AG08396 (cell line): ENCODE measurements around the gene NACA2.
"Not testable (repeated sequence)": the region's sequence is repeated elsewhere in the genome, so short reads cannot be mapped to it uniquely, and the experiment has no call there.

ENCODE experiments used
- DNase-seq: peaks from one replicate; pipeline ENCODE4 v3.0.0; 2012; ENCODE audit warnings: low spot score, mixed read lengths

The NACA2 gene

DNA sequence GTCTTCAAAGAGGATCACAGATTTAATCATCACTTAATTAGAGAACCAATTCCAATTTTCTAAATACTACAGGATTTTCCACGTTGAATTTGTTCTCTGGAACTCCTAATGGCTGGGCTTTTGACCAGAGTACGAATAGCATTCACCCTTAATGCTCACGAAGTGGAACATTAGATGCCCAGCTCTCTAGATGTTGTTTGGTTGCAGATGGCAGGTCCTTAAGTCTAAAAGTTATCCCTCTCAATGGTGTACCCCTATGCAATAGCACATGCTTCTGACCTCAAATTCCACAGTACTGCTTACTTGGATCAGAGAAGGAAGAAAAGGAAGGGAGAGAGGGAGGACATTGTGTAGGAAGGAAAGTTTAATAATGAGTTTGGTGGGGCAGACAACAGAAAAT lies 8.6 kb upstream of the NACA2 start:
- no peak for DNase-seq

DNA sequence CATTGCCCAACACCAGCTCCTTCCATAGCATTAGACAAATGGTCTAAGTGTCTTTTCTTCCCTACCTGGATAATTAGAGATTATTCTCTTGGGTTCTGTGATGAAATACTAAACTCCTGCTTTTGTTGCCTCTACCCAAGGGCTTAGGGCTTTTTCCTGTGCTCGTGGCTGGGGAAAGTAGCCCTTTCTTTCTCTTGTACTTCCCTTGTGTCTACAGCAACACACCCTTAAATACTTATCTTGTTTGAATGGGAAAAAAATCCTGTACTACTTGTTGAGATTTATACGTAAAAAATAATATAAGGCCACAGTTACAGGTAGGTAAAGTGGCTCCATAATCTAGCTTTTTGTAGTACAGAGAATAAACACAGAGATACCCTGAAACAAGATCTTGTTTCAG lies 7.0 kb upstream of the NACA2 start:
- no peak for DNase-seq

GRCh38 chr17:61597607-61598006 lies 6.6 kb upstream of the NACA2 start:
- no peak for DNase-seq

DNA sequence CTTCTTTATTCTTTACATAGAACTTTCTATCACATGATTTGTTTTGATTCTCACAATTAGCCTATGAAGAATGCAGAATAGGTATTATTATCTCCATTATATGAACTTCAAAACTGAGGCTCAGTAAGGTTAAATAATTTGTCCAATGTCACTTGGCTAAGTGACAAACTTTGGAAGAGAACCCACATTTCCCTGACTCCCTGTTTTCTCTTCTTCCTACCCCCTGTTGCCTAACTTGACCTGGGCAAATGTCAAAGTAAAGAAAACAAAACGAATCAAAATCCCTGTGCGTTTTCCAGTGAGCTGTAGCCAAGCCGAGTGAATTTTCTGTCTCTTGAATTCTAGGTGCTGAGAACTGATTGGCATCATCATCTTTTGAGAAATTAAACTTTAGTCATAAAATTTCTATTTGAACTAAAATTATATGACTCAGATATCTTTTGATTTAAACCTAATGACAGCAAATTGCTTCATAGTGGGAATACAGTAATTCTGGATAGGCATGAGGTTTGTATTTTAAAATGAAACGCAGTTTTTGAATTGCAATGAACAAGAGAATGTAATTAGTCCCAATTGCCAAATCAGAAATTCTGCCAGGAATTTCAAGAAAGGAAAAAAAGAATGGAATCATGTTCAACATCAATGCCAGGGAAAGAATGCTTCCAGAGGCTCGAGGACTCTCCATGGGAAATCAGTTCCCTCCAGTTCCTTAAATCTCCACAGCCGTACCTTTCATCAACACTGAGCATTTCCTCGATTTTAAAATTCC lies 4.6 kb upstream of the NACA2 start:
- DNase-seq: no peak

- no peak for DNase-seq
These were observed 3.3 kb upstream of the NACA2 start for GRCh38 chr17:61594294-61594825.

GRCh38 chr17:61593426-61593825 lies 2.4 kb upstream of the NACA2 start:
- peak; percentile 24 for DNase-seq

GRCh38 chr17:61591930-61592329 lies 911 bp upstream of the NACA2 start:
- DNase-seq: no peak

DNA sequence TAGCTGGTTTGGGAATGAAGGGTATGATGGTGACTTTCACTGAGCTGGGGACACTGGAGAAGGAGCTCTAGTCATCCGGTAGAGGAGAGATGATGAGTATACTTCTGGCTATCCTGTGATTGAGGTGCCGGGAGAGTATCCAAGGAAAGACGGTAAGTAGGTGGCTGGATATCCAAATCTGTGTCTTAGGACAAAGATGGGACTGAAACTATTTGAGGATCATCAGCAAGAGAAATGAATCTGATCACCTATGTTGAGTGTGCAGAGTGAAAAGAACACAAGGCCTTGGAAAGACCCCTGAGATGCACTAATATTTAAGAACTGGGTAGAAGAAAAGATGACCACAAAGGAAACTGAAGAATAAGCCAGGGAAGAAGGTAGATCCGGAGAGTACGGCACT lies 1.0 kb downstream of the NACA2 start:
- DNase-seq: no peak

GRCh38 chr17:61587807-61588660 lies 3.0 kb downstream of the NACA2 start:
- DNase-seq: no peak

- DNase-seq: no peak
These were observed 3.8 kb downstream of the NACA2 start for GRCh38 chr17:61587242-61587641.

- not testable (repeated sequence) for DNase-seq
These were observed 4.4 kb downstream of the NACA2 start for GRCh38 chr17:61586622-61587021.

GRCh38 chr17:61586031-61586566 lies 4.9 kb downstream of the NACA2 start:
- DNase-seq: no peak

- no peak for DNase-seq
These were observed 6.2 kb downstream of the NACA2 start for GRCh38 chr17:61584866-61585265.

DNA sequence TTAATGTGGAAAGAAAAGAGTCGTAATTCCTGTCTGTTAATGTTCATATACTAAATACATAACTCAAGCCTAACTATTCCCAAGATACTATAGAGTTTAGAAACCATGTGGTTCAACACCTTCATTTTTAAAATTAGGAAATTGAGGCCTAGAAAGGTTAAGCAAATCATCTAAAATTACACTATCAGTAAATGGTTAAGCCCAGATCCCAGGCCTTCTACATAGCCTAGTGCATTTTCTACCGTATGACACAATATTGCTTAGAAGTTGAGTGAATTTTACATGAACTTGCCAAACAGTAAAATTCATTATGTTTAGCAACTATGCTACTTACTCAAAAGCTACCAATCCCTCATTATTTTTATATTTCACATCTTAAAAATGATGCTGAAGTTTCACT lies 6.8 kb downstream of the NACA2 start:
- DNase-seq: no peak

- no peak for DNase-seq
These were observed 7.3 kb downstream of the NACA2 start for GRCh38 chr17:61583660-61584264.

GRCh38 chr17:61583242-61583641 lies 7.8 kb downstream of the NACA2 start:
- DNase-seq: peak; percentile 64

DNA sequence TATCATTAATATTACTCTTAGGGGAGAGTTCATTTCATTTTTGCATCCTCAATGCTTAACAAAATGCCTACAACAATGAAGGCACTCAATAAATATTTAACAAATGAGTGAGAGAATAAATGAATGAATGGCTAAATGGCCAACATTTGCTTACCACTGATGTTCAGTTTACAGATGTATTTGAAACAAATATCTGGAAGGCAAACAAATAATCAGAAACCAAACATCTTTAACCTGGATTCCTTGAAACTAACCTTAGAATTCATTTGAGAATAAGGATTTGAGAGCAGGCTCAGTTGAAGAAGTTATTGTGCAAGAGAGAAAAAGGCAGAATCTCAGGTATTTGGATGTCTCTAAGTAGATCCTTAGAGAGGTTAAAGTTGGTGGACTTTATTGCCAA lies 8.4 kb downstream of the NACA2 start:
- no peak for DNase-seq

DNA sequence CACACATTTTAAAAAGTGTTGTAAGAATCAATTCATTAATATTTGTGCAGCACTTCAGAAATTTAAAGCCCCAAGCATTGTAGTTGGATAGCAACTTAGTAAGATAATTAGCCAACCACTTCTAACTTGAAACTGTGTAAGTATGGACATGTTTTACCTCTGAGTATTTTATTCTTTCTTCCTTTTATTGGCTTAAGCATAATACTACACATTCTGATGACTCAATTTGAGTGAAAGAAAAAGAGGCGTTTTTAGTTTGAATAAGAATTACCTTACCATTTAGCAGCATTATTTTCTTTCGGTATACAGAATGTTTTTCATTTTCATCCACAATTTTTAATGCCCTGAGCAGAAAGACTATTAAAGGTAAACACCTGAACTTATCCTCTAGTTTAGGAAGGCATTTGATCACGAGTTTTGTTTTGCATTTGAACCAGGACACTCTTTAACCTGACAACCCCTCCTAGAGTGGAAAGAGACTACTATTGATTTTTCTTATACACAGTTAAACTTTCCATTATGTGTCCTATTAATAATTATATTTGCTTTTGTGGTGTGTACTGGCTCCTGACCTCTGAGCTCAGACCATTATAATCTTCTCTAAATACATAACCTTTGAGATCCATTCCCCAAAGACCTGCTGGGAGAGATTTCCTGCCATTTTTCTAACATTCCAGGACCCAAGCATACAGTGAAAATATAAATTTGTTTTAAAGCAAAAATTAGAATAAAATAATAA lies 9.2 kb downstream of the NACA2 start:
- no peak for DNase-seq

GRCh38 chr17:61580502-61580901 lies 10.5 kb downstream of the NACA2 start:
- DNase-seq: no peak

GRCh38 chr17:61579961-61580360 lies 11.1 kb downstream of the NACA2 start:
- DNase-seq: peak; percentile 25

GRCh38 chr17:61579347-61579746 lies 11.7 kb downstream of the NACA2 start:
- DNase-seq: no peak

GRCh38 chr17:61578645-61579044 lies 12.4 kb downstream of the NACA2 start:
- no peak for DNase-seq
